Fibroblast of lung (primary cell): ENCODE data around the gene ADGRV1. TPM values are rescaled to one million over a fixed set of nuclear protein-coding genes. Genes with fewer than 3 reads are reported as not detected.
"Not testable (repeated sequence)": the region's sequence is repeated elsewhere in the genome, so short reads cannot be mapped to it uniquely, and the experiment has no call there.

Experiments used
- DNase-seq, 2 donors: peaks; one replicate each; pipeline versions ENCODE4 v3.0.0 to v3.0.0-alpha.2; 2010; ENCODE audit warnings: low read depth in 2 of 2
- H2AFZ ChIP-seq: 2 replicates; pipeline ENCODE4 v1.5.1; 2012; ENCODE audit warnings: low read length, control low read depth, inconsistent platforms
- H3K27ac ChIP-seq: 2 replicates; pipeline ENCODE4 v1.5.1; 2011; ENCODE audit warnings: low read length, control low read depth; ENCODE audit not compliant: insufficient read depth
- H3K27me3 ChIP-seq: 2 replicates; pipeline ENCODE4 v1.5.1; 2011; ENCODE audit warnings: mild to moderate bottlenecking, low read length; ENCODE audit not compliant: control insufficient read depth, insufficient read depth
- H3K36me3 ChIP-seq: 2 replicates; pipeline ENCODE4 v1.5.1; 2011; ENCODE audit warnings: low read length; ENCODE audit not compliant: control insufficient read depth, insufficient read depth
- H3K4me1 ChIP-seq: 2 replicates; pipeline ENCODE4 v1.5.1; 2011; ENCODE audit warnings: low read length; ENCODE audit not compliant: control insufficient read depth, insufficient read depth; ENCODE audit errors: extremely low read depth
- H3K4me2 ChIP-seq: 2 replicates; pipeline ENCODE4 v1.5.1; 2011; ENCODE audit warnings: low read length, control low read depth; ENCODE audit not compliant: insufficient read depth; ENCODE audit errors: extremely low read depth
- H3K4me3 ChIP-seq, 4 experiments: fragments of 200-600 bp in 1 of 4; sonication (generic) in 1 of 4; replicated peaks in 1 of 4; 2 replicates each; pipeline ENCODE4 v1.5.1; 2011 to 2016; ENCODE audit warnings: low read length in 4 of 4, low read depth in 3 of 4, mild to moderate bottlenecking in 3 of 4, control low read depth in 2 of 4, inconsistent platforms in 1 of 4, mixed read lengths in 1 of 4; ENCODE audit not compliant: insufficient read depth in 1 of 4; ENCODE audit errors: control extremely low read depth in 1 of 4
- H3K79me2 ChIP-seq: 2 replicates; pipeline ENCODE4 v1.5.1; 2012; ENCODE audit warnings: mild to moderate bottlenecking, low read length, inconsistent platforms; ENCODE audit not compliant: control insufficient read depth, insufficient read depth
- H3K9ac ChIP-seq: 2 replicates; pipeline ENCODE4 v1.5.1; 2011; ENCODE audit warnings: mild to moderate bottlenecking, low read length, control low read depth; ENCODE audit not compliant: insufficient read depth
- H3K9me3 ChIP-seq: 2 replicates; pipeline ENCODE4 v1.5.1; 2012; ENCODE audit warnings: low read depth, low read length; ENCODE audit not compliant: control insufficient read depth, insufficient read depth
- H4K20me1 ChIP-seq: 2 replicates; pipeline ENCODE4 v1.5.1; 2011; ENCODE audit warnings: low read length; ENCODE audit not compliant: control insufficient read depth, insufficient read depth; ENCODE audit errors: extremely low read depth
- EZH2 ChIP-seq: IDR thresholded peaks from 2 replicates; pipeline ENCODE4 v1.5.1; 2012; ENCODE audit warnings: low read length, control low read depth, mild to moderate bottlenecking; ENCODE audit errors: missing control alignments
- polyA plus RNA-seq, 2 donors: library from polyadenylated mRNA; depleted of rRNA in 1 of 2; stranded (reverse) in 1 of 2; unstranded in 1 of 2; fragments of >200 nt; gene quantifications; 2 replicates each; pipeline ENCODE4 v1.2.1, GENCODE V29; 2011 to 2012; ENCODE audit warnings: missing spikeins in 1 of 2
- total RNA-seq: library from RNA; depleted of rRNA; stranded (reverse); fragments of >200 nt; gene quantifications from 2 replicates; pipeline ENCODE4 v1.2.1, GENCODE V29; 2014
- TF ChIP-seq, protein P1 (sequence below), 2 donors: IDR thresholded peaks in 1 of 2; conservative IDR thresholded peaks in 1 of 2; 1 replicate in 1 of 2; 2 replicates in 1 of 2; pipeline ENCODE4 v1.5.1; 2011 to 2012; ENCODE audit warnings: low read length in 2 of 2, control low read depth in 1 of 2, inconsistent platforms in 1 of 2, low read depth in 1 of 2, mild to moderate bottlenecking in 1 of 2

Gene ADGRV1
- total and polyA plus RNA-seq, 2 donors (not counting 1 experiment from before 2014, with no cell fraction given), result 0.15 to 0.17 TPM

DNA sequence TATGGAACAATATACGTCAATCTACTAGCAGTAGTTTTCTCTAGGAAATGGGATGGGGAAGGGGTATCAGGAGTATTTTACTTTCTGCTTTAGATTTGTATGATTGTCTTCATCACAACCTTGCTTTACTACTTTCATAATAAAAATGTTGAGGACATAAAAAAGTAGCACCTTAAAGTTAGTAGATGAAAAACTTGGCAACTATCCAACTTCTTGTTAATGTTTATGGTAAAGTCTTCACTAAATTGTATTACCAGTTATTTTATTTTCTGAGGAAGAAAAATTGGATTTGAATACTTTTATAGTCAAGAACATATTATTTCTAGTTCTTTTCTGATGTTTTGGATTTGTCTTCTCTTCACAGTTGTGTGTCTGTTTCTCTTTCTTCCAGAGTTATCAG, 452.4 kb downstream of the ADGRV1 start:
- no peaks in the 10 kb centered on the region for H3K27me3 ChIP-seq
- no peak overlapping the region for H3K4me3 ChIP-seq
- TF ChIP-seq EZH2, result no peak
- TF ChIP-seq, protein P1, sequence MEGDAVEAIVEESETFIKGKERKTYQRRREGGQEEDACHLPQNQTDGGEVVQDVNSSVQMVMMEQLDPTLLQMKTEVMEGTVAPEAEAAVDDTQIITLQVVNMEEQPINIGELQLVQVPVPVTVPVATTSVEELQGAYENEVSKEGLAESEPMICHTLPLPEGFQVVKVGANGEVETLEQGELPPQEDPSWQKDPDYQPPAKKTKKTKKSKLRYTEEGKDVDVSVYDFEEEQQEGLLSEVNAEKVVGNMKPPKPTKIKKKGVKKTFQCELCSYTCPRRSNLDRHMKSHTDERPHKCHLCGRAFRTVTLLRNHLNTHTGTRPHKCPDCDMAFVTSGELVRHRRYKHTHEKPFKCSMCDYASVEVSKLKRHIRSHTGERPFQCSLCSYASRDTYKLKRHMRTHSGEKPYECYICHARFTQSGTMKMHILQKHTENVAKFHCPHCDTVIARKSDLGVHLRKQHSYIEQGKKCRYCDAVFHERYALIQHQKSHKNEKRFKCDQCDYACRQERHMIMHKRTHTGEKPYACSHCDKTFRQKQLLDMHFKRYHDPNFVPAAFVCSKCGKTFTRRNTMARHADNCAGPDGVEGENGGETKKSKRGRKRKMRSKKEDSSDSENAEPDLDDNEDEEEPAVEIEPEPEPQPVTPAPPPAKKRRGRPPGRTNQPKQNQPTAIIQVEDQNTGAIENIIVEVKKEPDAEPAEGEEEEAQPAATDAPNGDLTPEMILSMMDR (conservative IDR thresholded peaks at IDR 0.05 in 1 of 2, IDR thresholded peaks at IDR 0.05 in 1 of 2; ENCODE audit: low read depth in 1 of 2, low read length in 2 of 2), result no peak
- no peak overlapping the region for H3K4me2 ChIP-seq
- no peak overlapping the region for H3K27ac ChIP-seq
- DNase-seq, result no peak
- H3K36me3 ChIP-seq, result no peaks in the 10 kb centered on the region
- H2AFZ ChIP-seq, result no peak overlapping the region
- no peaks in the 10 kb centered on the region for H3K79me2 ChIP-seq
- no peak overlapping the region for H3K9ac ChIP-seq
- H3K9me3 ChIP-seq, result no peaks in the 10 kb centered on the region
- H3K4me1 ChIP-seq, result no peaks in the 10 kb centered on the region
- H4K20me1 ChIP-seq, result no peaks in the 10 kb centered on the region

DNA sequence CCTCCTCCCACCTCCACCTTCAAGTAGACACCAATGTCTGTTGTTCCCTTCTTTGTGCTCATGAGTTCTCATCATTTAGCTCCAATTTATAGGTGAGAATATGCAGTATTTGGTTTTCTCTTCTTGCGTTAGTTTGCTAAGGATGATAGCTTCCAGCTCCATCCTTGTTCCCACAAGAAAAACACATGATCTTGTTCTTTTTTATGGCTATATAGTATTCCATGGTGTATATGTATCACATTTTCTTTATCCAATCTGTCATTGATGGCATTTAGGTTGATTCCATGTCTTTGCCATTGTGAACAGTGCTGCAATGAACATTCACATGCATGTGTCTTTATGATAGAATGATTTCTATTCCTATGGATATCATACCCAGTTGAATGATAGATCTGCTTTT, 454.3 kb downstream of the ADGRV1 start:
- H3K27ac ChIP-seq, H3K36me3 ChIP-seq, H3K4me2 ChIP-seq, H2AFZ ChIP-seq, H3K4me1 ChIP-seq, H4K20me1 ChIP-seq, H3K4me3 ChIP-seq, DNase-seq, H3K9me3 ChIP-seq, H3K9ac ChIP-seq, H3K27me3 ChIP-seq, H3K79me2 ChIP-seq: not testable (repeated sequence)

DNA sequence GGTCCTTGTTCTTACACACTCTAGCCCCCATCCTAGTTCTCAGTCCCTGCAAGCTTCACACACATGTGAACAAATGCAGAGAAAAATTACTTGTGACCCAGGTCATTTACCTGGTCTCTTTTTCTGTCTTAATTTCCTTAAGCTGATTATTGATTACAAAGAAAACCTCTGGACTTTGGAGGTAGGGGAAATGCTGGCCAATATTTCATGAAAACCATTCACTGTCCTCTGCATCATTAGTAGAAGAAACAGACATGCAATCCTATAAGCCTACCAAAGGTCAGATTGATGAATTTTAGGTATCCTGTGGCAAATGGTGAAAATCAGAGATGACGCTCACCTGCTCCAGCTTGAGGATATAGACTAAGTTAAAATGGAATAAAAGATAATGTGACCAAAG, 457.7 kb downstream of the ADGRV1 start:
- Histone ChIP-seq H3K27ac (no peak overlapping the region), H2AFZ (no peak overlapping the region), H3K79me2 (no peaks in the 10 kb centered on the region), H4K20me1 (no peaks in the 10 kb centered on the region), H3K36me3 (no peaks in the 10 kb centered on the region), H3K9me3 (no peaks in the 10 kb centered on the region), H3K4me3 (no peak overlapping the region), H3K4me2 (no peak overlapping the region), H3K4me1 (no peaks in the 10 kb centered on the region), H3K9ac (no peak overlapping the region), H3K27me3 (no peaks in the 10 kb centered on the region)
- no peak for DNase-seq
- TF ChIP-seq, protein P1 (conservative IDR thresholded peaks at IDR 0.05 in 1 of 2, IDR thresholded peaks at IDR 0.05 in 1 of 2; ENCODE audit: low read depth in 1 of 2, low read length in 2 of 2), result no peak
- no peak for TF ChIP-seq EZH2
